IMR-90 (cell line): ENCODE results near the gene CCDC138. TPM values are rescaled to one million over a fixed set of nuclear protein-coding genes. Genes with fewer than 3 reads are reported as not detected.

ENCODE experiments used
- ATAC-seq: fragments of 200-7000 bp; cut with Tn5 transposase; 2 replicates; pipeline ENCODE4 v1.9.1; 2020; ENCODE audit warnings: low read depth, mild to moderate bottlenecking, moderate library complexity
- BruUV-seq: library from RNA; stranded (reverse); fragments of 400-500 nt; replicated peaks from 2 replicates; lab custom pipeline; 2021; lab: Mats Ljungman, UMichigan
- CTCF ChIA-PET: fragments of 300-600 bp; formaldehyde crosslinking; extraction: SDS; loops from one replicate; lab custom pipeline; 2021; ENCODE audit warnings: antibody characterized with exemption; lab: Yijun Ruan, JAX
- POLR2A ChIA-PET: fragments of 300-600 bp; sonication (Branson Sonifier 250); formaldehyde crosslinking; loops from one replicate; lab custom pipeline; 2022; ENCODE audit warnings: antibody characterized with exemption; ENCODE audit not compliant: unreplicated experiment; lab: Charles Lee
- DNase-seq: peaks from one replicate; pipeline ENCODE4 v3.0.0; 2013
- H2AFZ ChIP-seq: replicated peaks from 2 replicates; pipeline ENCODE3; 2013; ENCODE audit warnings: low read length, mild to moderate bottlenecking; ENCODE audit not compliant: poor library complexity
- H2AK5ac ChIP-seq: 2 replicates; pipeline ENCODE4 v1.6.1; 2013; ENCODE audit warnings: low read depth, low read length, inconsistent platforms
- H2AK9ac ChIP-seq: replicated peaks from 2 replicates; pipeline ENCODE3; 2013; ENCODE audit warnings: mild to moderate bottlenecking, low read depth, low read length, moderate library complexity; ENCODE audit not compliant: poor library complexity
- H2BK120ac ChIP-seq: 2 replicates; pipeline ENCODE4 v1.6.1; 2013; ENCODE audit warnings: low read depth, low read length, inconsistent platforms
- H2BK15ac ChIP-seq: 3 replicates; pipeline ENCODE4 v1.6.1; 2013; ENCODE audit warnings: low read depth, low read length, inconsistent platforms
- H2BK20ac ChIP-seq: 2 replicates; pipeline ENCODE4 v1.6.1; 2013; ENCODE audit warnings: low read depth, mild to moderate bottlenecking, inconsistent platforms, low read length, moderate library complexity
- H2BK5ac ChIP-seq: 2 replicates; pipeline ENCODE4 v1.6.1; 2013; ENCODE audit warnings: mild to moderate bottlenecking, low read depth, low read length, inconsistent platforms; ENCODE audit not compliant: poor library complexity, severe bottlenecking
- H3K14ac ChIP-seq: replicated peaks from 2 replicates; pipeline ENCODE4 v1.6.1; 2013; ENCODE audit warnings: low read depth, low read length, inconsistent platforms
- H3K18ac ChIP-seq: 2 replicates; pipeline ENCODE4 v1.6.1; 2013; ENCODE audit warnings: low read depth, low read length, control low read depth
- H3K23ac ChIP-seq: 2 replicates; pipeline ENCODE4 v1.6.1; 2013; ENCODE audit warnings: low read depth, low read length, inconsistent platforms
- H3K27ac ChIP-seq: 2 replicates; pipeline ENCODE4 v1.5.1; 2013; ENCODE audit warnings: mild to moderate bottlenecking, control low read depth, low read length; ENCODE audit not compliant: insufficient read depth
- H3K27me3 ChIP-seq: 2 replicates; pipeline ENCODE4 v1.6.1; 2013; ENCODE audit warnings: low read length; ENCODE audit not compliant: control insufficient read depth, insufficient read depth
- H3K36me3 ChIP-seq: 2 replicates; pipeline ENCODE4 v1.6.1; 2013; ENCODE audit warnings: low read length, mixed read lengths; ENCODE audit not compliant: control insufficient read depth, insufficient read depth
- H3K4ac ChIP-seq: 2 replicates; pipeline ENCODE4 v1.6.1; 2013; ENCODE audit warnings: low read depth, low read length, inconsistent platforms
- H3K4me1 ChIP-seq: 2 replicates; pipeline ENCODE4 v1.6.1; 2013; ENCODE audit warnings: low read length, mixed read lengths; ENCODE audit not compliant: control insufficient read depth, insufficient read depth
- H3K4me2 ChIP-seq: 2 replicates; pipeline ENCODE4 v1.6.1; 2013; ENCODE audit warnings: low read depth, mild to moderate bottlenecking, control low read depth, low read length, moderate library complexity
- H3K4me3 ChIP-seq: 2 replicates; pipeline ENCODE4 v1.5.1; 2013; ENCODE audit warnings: low read depth, mild to moderate bottlenecking, control low read depth, low read length, moderate library complexity; ENCODE audit not compliant: insufficient read depth
- H3K56ac ChIP-seq: 2 replicates; pipeline ENCODE4 v1.6.1; 2013; ENCODE audit warnings: low read length, inconsistent platforms; ENCODE audit not compliant: insufficient read depth; ENCODE audit errors: extremely low read depth
- H3K79me1 ChIP-seq, 2 experiments: 2 replicates each; pipeline ENCODE4 v1.6.1; 2013; ENCODE audit warnings: low read length in 2 of 2, inconsistent platforms in 1 of 2, low read depth in 1 of 2
- H3K9ac ChIP-seq: 2 replicates; pipeline ENCODE4 v1.6.1; 2013; ENCODE audit warnings: low read depth, low read length, control low read depth
- H3K9me1 ChIP-seq: 2 replicates; pipeline ENCODE4 v1.6.1; 2013; ENCODE audit warnings: low read length, inconsistent platforms; ENCODE audit not compliant: insufficient read depth
- H3K9me3 ChIP-seq: 2 replicates; pipeline ENCODE4 v1.6.1; 2013; ENCODE audit warnings: low read length; ENCODE audit not compliant: control insufficient read depth, insufficient read depth
- H4K20me1 ChIP-seq: 2 replicates; pipeline ENCODE4 v1.6.1; 2013; ENCODE audit warnings: low read length, inconsistent platforms; ENCODE audit not compliant: insufficient read depth
- H4K5ac ChIP-seq: 2 replicates; pipeline ENCODE4 v1.6.1; 2013; ENCODE audit warnings: mild to moderate bottlenecking, low read depth, low read length, control low read depth
- H4K8ac ChIP-seq, 2 experiments: 2 replicates each; pipeline ENCODE4 v1.6.1; 2013; ENCODE audit warnings: low read depth in 2 of 2, low read length in 2 of 2, control low read depth in 1 of 2, inconsistent platforms in 1 of 2
- H4K91ac ChIP-seq: 2 replicates; pipeline ENCODE4 v1.6.1; 2013; ENCODE audit warnings: low read depth, low read length, inconsistent platforms; ENCODE audit not compliant: insufficient read depth
- BHLHE40 ChIP-seq: fragments of 150-350 bp; IDR thresholded peaks from 2 replicates; pipeline ENCODE4 v1.6.1; 2016; ENCODE audit warnings: mild to moderate bottlenecking, low read depth, low read length
- CHD1 ChIP-seq: IDR thresholded peaks from 2 replicates; pipeline ENCODE4 v1.6.1; 2012; ENCODE audit warnings: low read depth, low read length, improper control_type of control experiment
- ELK1 ChIP-seq: fragments of 150-350 bp; IDR thresholded peaks from 2 replicates; pipeline ENCODE4 v1.6.1; 2016; ENCODE audit warnings: low read depth, mild to moderate bottlenecking, low read length, moderate library complexity, borderline replicate concordance
- FOS ChIP-seq: fragments of 150-350 bp; IDR thresholded peaks from 2 replicates; pipeline ENCODE4 v1.6.1; 2016; ENCODE audit warnings: low read depth, low read length
- MAZ ChIP-seq: IDR thresholded peaks from 2 replicates; pipeline ENCODE4 v1.6.1; 2012; ENCODE audit warnings: low read depth, mild to moderate bottlenecking, low read length, improper control_type of control experiment, moderate library complexity, borderline replicate concordance
- POLR2A ChIP-seq: IDR thresholded peaks from 2 replicates; pipeline ENCODE4 v1.6.1; 2012; ENCODE audit warnings: mild to moderate bottlenecking, low read depth, low read length
- RAD21 ChIP-seq: IDR thresholded peaks from 2 replicates; pipeline ENCODE4 v1.6.1; 2012; ENCODE audit warnings: low read length, improper control_type of control experiment
- SMC3 ChIP-seq: fragments of 150-350 bp; IDR thresholded peaks from 2 replicates; pipeline ENCODE4 v1.6.1; 2016; ENCODE audit warnings: low read depth, mild to moderate bottlenecking, antibody characterized with exemption, low read length, moderate library complexity
- WGBS, 2 experiments: methylation state at CpG; one replicate each; pipeline versions ENCODE4 v1.1.5 to v1.1.7; 2013; ENCODE audit warnings: missing lambda C conversion rate in 2 of 2; ENCODE audit not compliant: insufficient read length in 1 of 2; ENCODE audit errors: extremely low coverage in 2 of 2; 5-methylcytosine and 5-hydroxymethylcytosine counted together
- dilution Hi-C: fragments of 300-500 bp; cut with HindIII; formaldehyde crosslinking; loops from one replicate; pipeline ENCODE4 v1.14.3; 2018; ENCODE audit warnings: low sequenced_read_pairs; ENCODE audit not compliant: unreplicated experiment
- in situ Hi-C: fragments of 300-500 bp; cut with MboI; formaldehyde crosslinking; loops from 3 replicates; pipeline ENCODE4 v1.14.3; 2019; ENCODE audit warnings: low sequenced_read_pairs, inconsistent platforms, mixed read lengths
- intact Hi-C: fragments of 100-400 bp; cut with micrococcal nuclease; formaldehyde crosslinking; loops from 2 replicates; pipeline ENCODE4 v1.10.0; 2022
- polyA plus RNA-seq, 3 experiments: library from polyadenylated mRNA; depleted of rRNA; stranded (reverse); fragments of >200 nt; gene quantifications; 2 replicates each; pipeline ENCODE4 v1.2.3, GENCODE V29; 2012; ENCODE audit warnings: low replicate concordance in 1 of 3
- total RNA-seq: library from RNA; depleted of rRNA; stranded (reverse); fragments of >200 nt; gene quantifications from 2 replicates; pipeline ENCODE4 v1.2.3, GENCODE V29; 2012
- TF ChIP-seq, protein P1 (sequence below): conservative IDR thresholded peaks from 2 replicates; pipeline ENCODE4 v1.5.1; 2012; ENCODE audit warnings: mild to moderate bottlenecking, low read depth, low read length, improper control_type of control experiment

Gene CCDC138
- total and polyA plus RNA-seq, 2 of the 4 experiments (the other 2 are of a cell fraction): 1.5 to 2.9 TPM

DNA sequence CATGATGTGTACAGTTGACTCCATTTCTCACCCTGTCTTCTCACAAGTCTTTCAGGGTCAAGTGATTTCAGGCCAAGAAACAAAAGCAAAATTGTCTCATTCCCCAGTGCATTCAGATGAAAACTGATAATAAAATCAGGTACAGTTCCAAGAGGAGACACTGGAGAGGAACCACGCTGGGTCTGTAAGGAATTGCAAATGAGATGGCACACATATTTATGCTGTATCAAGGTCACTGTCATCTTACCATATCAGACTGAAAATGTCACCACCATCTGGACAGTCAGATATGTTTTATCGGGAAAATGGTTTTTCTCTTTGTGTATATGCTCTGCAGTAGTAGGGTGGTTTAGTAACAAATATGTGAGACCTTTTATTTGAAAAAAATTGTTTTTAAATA lies 91.7 kb downstream of the CCDC138 start:
- no peak overlapping the region for H4K8ac ChIP-seq
- H3K4me1 ChIP-seq: no peaks in the 10 kb centered on the region
- BruUV-seq: no TSS peak
- H3K23ac ChIP-seq: no peak overlapping the region
- ChIA-PET POLR2A (no interaction called here), CTCF (interaction anchor here (0.6 kb wide), 1 partner anchor 643 kb away, joined by 3 read pairs; no protein-coding TSS in a partner anchor)
- H3K9me1 ChIP-seq: no peaks in the 10 kb centered on the region
- WGBS, 2 experiments: no CpG with 5 or more reads among the region's 2 CpGs
- no peak overlapping the region for H2BK5ac ChIP-seq
- DNase-seq (no peak), ATAC-seq (no peak)
- TF ChIP-seq CHD1 (no peak), FOS (no peak), BHLHE40 (no peak), ELK1 (no peak), RAD21 (no peak), MAZ (no peak), POLR2A (no peak), SMC3 (no peak)
- TF ChIP-seq, protein P1, sequence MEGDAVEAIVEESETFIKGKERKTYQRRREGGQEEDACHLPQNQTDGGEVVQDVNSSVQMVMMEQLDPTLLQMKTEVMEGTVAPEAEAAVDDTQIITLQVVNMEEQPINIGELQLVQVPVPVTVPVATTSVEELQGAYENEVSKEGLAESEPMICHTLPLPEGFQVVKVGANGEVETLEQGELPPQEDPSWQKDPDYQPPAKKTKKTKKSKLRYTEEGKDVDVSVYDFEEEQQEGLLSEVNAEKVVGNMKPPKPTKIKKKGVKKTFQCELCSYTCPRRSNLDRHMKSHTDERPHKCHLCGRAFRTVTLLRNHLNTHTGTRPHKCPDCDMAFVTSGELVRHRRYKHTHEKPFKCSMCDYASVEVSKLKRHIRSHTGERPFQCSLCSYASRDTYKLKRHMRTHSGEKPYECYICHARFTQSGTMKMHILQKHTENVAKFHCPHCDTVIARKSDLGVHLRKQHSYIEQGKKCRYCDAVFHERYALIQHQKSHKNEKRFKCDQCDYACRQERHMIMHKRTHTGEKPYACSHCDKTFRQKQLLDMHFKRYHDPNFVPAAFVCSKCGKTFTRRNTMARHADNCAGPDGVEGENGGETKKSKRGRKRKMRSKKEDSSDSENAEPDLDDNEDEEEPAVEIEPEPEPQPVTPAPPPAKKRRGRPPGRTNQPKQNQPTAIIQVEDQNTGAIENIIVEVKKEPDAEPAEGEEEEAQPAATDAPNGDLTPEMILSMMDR: no peak
- no peak overlapping the region for H2AFZ ChIP-seq
- H3K9me3 ChIP-seq: peaks cover 4% of the 10 kb centered on the region; the same call in 1 of the 2 replicates
- H2AK5ac ChIP-seq: no peak overlapping the region
- in situ Hi-C loops (no loop called here), dilution Hi-C loops (no loop called here), intact Hi-C loops (no loop called here)
- H4K20me1 ChIP-seq: no peaks in the 10 kb centered on the region
- no peak overlapping the region for H2BK15ac ChIP-seq
- H2BK120ac ChIP-seq: no peak overlapping the region
- no peak overlapping the region for H3K14ac ChIP-seq
- H4K5ac ChIP-seq: no peak overlapping the region
- H3K56ac ChIP-seq: no peak overlapping the region
- no peaks in the 10 kb centered on the region for H3K27me3 ChIP-seq
- no peak overlapping the region for H3K18ac ChIP-seq
- no peak overlapping the region for H4K91ac ChIP-seq
- H3K27ac ChIP-seq: no peak overlapping the region
- no peaks in the 10 kb centered on the region for H3K36me3 ChIP-seq
- H3K4ac ChIP-seq: no peak overlapping the region
- no peak overlapping the region for H2AK9ac ChIP-seq
- no peak overlapping the region for H2BK20ac ChIP-seq
- no peak overlapping the region for H3K4me3 ChIP-seq
- H3K4me2 ChIP-seq: no peak overlapping the region
- H3K79me1 ChIP-seq: no peaks in the 10 kb centered on the region
- H3K9ac ChIP-seq: no peak overlapping the region
